ENCODE measurements around the gene ANO10.

ANO10 gene

GRCh38 chr3:43347774-43348173 lies 274.0 kb downstream of the ANO10 start:
- Histone ChIP-seq H3K27ac (ENCODE audit: low read depth, low read length) (no peak overlapping the region), H3K4me3 (ENCODE audit: low read depth in 1 of 2, low read length in 2 of 2) (no peak overlapping the region), H3K27me3 (ENCODE audit: control insufficient read depth in 1 of 2, insufficient read depth in 2 of 2, low read length in 2 of 2) (no peaks in the 10 kb centered on the region), H3K4me1 (ENCODE audit: insufficient read depth, low read length) (peaks cover 14% of the 10 kb centered on the region), H3K9me3 (ENCODE audit: low read length) (no peaks in the 10 kb centered on the region), H3K36me3 (ENCODE audit: insufficient read depth, low read length) (peaks cover 53% of the 10 kb centered on the region), H3K9ac (ENCODE audit: low read length) (no peak overlapping the region)

- H3K36me3 ChIP-seq (ENCODE audit: insufficient read depth, low read length), result peaks cover 58% of the 10 kb centered on the region
- peaks cover 14% of the 10 kb centered on the region for H3K4me1 ChIP-seq (ENCODE audit: insufficient read depth, low read length)
- no peaks in the 10 kb centered on the region for H3K27me3 ChIP-seq (ENCODE audit: control insufficient read depth in 1 of 2, insufficient read depth in 2 of 2, low read length in 2 of 2)
- no peak overlapping the region for H3K27ac ChIP-seq (ENCODE audit: low read depth, low read length)
- no peaks in the 10 kb centered on the region for H3K9me3 ChIP-seq (ENCODE audit: low read length)
- no peak overlapping the region for H3K9ac ChIP-seq (ENCODE audit: low read length)
- H3K4me3 ChIP-seq (ENCODE audit: low read depth in 1 of 2, low read length in 2 of 2), result no peak overlapping the region
Measured at GRCh38 chr3:43346978-43347749, 274.6 kb downstream of the ANO10 start.

- Histone ChIP-seq H3K27ac (ENCODE audit: low read depth, low read length) (no peak overlapping the region), H3K4me1 (ENCODE audit: insufficient read depth, low read length) (peaks cover 14% of the 10 kb centered on the region), H3K4me3 (ENCODE audit: low read depth in 1 of 2, low read length in 2 of 2) (no peak overlapping the region), H3K9me3 (ENCODE audit: low read length) (no peaks in the 10 kb centered on the region), H3K36me3 (ENCODE audit: insufficient read depth, low read length) (peaks cover 60% of the 10 kb centered on the region), H3K27me3 (ENCODE audit: control insufficient read depth in 1 of 2, insufficient read depth in 2 of 2, low read length in 2 of 2) (no peaks in the 10 kb centered on the region), H3K9ac (ENCODE audit: low read length) (no peak overlapping the region)
Measured at GRCh38 chr3:43345877-43346276, 275.9 kb downstream of the ANO10 start.

- Histone ChIP-seq H3K4me1 (ENCODE audit: insufficient read depth, low read length) (peaks cover 14% of the 10 kb centered on the region), H3K9me3 (ENCODE audit: low read length) (no peaks in the 10 kb centered on the region), H3K4me3 (ENCODE audit: low read depth in 1 of 2, low read length in 2 of 2) (no peak overlapping the region), H3K9ac (ENCODE audit: low read length) (no peak overlapping the region), H3K27ac (ENCODE audit: low read depth, low read length) (no peak overlapping the region), H3K36me3 (ENCODE audit: insufficient read depth, low read length) (peaks cover 63% of the 10 kb centered on the region), H3K27me3 (ENCODE audit: control insufficient read depth in 1 of 2, insufficient read depth in 2 of 2, low read length in 2 of 2) (no peaks in the 10 kb centered on the region)
Measured at GRCh38 chr3:43345246-43345645, 276.6 kb downstream of the ANO10 start.

GRCh38 chr3:43344520-43344919 lies 277.3 kb downstream of the ANO10 start:
- H3K27me3 ChIP-seq (ENCODE audit: control insufficient read depth in 1 of 2, insufficient read depth in 2 of 2, low read length in 2 of 2), result no peaks in the 10 kb centered on the region
- H3K9me3 ChIP-seq (ENCODE audit: low read length), result no peaks in the 10 kb centered on the region
- no peak overlapping the region for H3K4me3 ChIP-seq (ENCODE audit: low read depth in 1 of 2, low read length in 2 of 2)
- H3K36me3 ChIP-seq (ENCODE audit: insufficient read depth, low read length), result peaks cover 63% of the 10 kb centered on the region
- H3K27ac ChIP-seq (ENCODE audit: low read depth, low read length), result no peak overlapping the region
- peaks cover 14% of the 10 kb centered on the region for H3K4me1 ChIP-seq (ENCODE audit: insufficient read depth, low read length)
- H3K9ac ChIP-seq (ENCODE audit: low read length), result no peak overlapping the region

- Histone ChIP-seq H3K36me3 (ENCODE audit: insufficient read depth, low read length) (peaks cover 56% of the 10 kb centered on the region), H3K4me1 (ENCODE audit: insufficient read depth, low read length) (peaks cover 14% of the 10 kb centered on the region), H3K27ac (ENCODE audit: low read depth, low read length) (no peak overlapping the region)
Measured at GRCh38 chr3:43343815-43344214, 278.0 kb downstream of the ANO10 start.

GRCh38 chr3:43343185-43343584 lies 278.6 kb downstream of the ANO10 start:
- H3K4me3 ChIP-seq (ENCODE audit: low read depth in 1 of 2, low read length in 2 of 2), result no peak overlapping the region
- no peak overlapping the region for H3K9ac ChIP-seq (ENCODE audit: low read length)
- H3K9me3 ChIP-seq (ENCODE audit: low read length), result no peaks in the 10 kb centered on the region
- peaks cover 50% of the 10 kb centered on the region for H3K36me3 ChIP-seq (ENCODE audit: insufficient read depth, low read length)
- H3K27ac ChIP-seq (ENCODE audit: low read depth, low read length), result no peak overlapping the region
- peaks cover 14% of the 10 kb centered on the region for H3K4me1 ChIP-seq (ENCODE audit: insufficient read depth, low read length)
- H3K27me3 ChIP-seq (ENCODE audit: control insufficient read depth in 1 of 2, insufficient read depth in 2 of 2, low read length in 2 of 2), result no peaks in the 10 kb centered on the region

More at GRCh38 chr3:43343815-43344214, 278.0 kb downstream of the ANO10 start:
- H3K9ac ChIP-seq (ENCODE audit: low read length), result no peak overlapping the region
- no peaks in the 10 kb centered on the region for H3K9me3 ChIP-seq (ENCODE audit: low read length)
- H3K4me3 ChIP-seq (ENCODE audit: low read depth in 1 of 2, low read length in 2 of 2), result no peak overlapping the region
- no peaks in the 10 kb centered on the region for H3K27me3 ChIP-seq (ENCODE audit: control insufficient read depth in 1 of 2, insufficient read depth in 2 of 2, low read length in 2 of 2)

GRCh38 chr3:43341788-43342187 lies 280.0 kb downstream of the ANO10 start:
- Histone ChIP-seq H3K4me3 (ENCODE audit: low read depth in 1 of 2, low read length in 2 of 2) (no peak overlapping the region), H3K27me3 (ENCODE audit: control insufficient read depth in 1 of 2, insufficient read depth in 2 of 2, low read length in 2 of 2) (no peaks in the 10 kb centered on the region), H3K4me1 (ENCODE audit: insufficient read depth, low read length) (peaks cover 14% of the 10 kb centered on the region), H3K9me3 (ENCODE audit: low read length) (no peaks in the 10 kb centered on the region), H3K27ac (ENCODE audit: low read depth, low read length) (no peak overlapping the region), H3K36me3 (ENCODE audit: insufficient read depth, low read length) (peaks cover 41% of the 10 kb centered on the region), H3K9ac (ENCODE audit: low read length) (no peak overlapping the region)

- no peak overlapping the region for H3K4me3 ChIP-seq (ENCODE audit: low read depth in 1 of 2, low read length in 2 of 2)
- no peak overlapping the region for H3K9ac ChIP-seq (ENCODE audit: low read length)
- H3K27ac ChIP-seq (ENCODE audit: low read depth, low read length), result no peak overlapping the region
- H3K4me1 ChIP-seq (ENCODE audit: insufficient read depth, low read length), result peaks cover 14% of the 10 kb centered on the region
- no peaks in the 10 kb centered on the region for H3K9me3 ChIP-seq (ENCODE audit: low read length)
- no peaks in the 10 kb centered on the region for H3K27me3 ChIP-seq (ENCODE audit: control insufficient read depth in 1 of 2, insufficient read depth in 2 of 2, low read length in 2 of 2)
- H3K36me3 ChIP-seq (ENCODE audit: insufficient read depth, low read length), result peaks cover 35% of the 10 kb centered on the region
Measured at GRCh38 chr3:43340403-43340802, 281.4 kb downstream of the ANO10 start.

- no peak overlapping the region for H3K4me3 ChIP-seq (ENCODE audit: low read depth in 1 of 2, low read length in 2 of 2)
- no peaks in the 10 kb centered on the region for H3K27me3 ChIP-seq (ENCODE audit: control insufficient read depth in 1 of 2, insufficient read depth in 2 of 2, low read length in 2 of 2)
- H3K9me3 ChIP-seq (ENCODE audit: low read length), result no peaks in the 10 kb centered on the region
- H3K4me1 ChIP-seq (ENCODE audit: insufficient read depth, low read length), result no peaks in the 10 kb centered on the region
- no peak overlapping the region for H3K9ac ChIP-seq (ENCODE audit: low read length)
- H3K36me3 ChIP-seq (ENCODE audit: insufficient read depth, low read length), result peaks cover 27% of the 10 kb centered on the region
- H3K27ac ChIP-seq (ENCODE audit: low read depth, low read length), result no peak overlapping the region
Measured at GRCh38 chr3:43338295-43338694, 283.5 kb downstream of the ANO10 start.

- Histone ChIP-seq H3K27ac (ENCODE audit: low read depth, low read length) (no peak overlapping the region), H3K4me3 (ENCODE audit: low read depth in 1 of 2, low read length in 2 of 2) (no peak overlapping the region), H3K27me3 (ENCODE audit: control insufficient read depth in 1 of 2, insufficient read depth in 2 of 2, low read length in 2 of 2) (no peaks in the 10 kb centered on the region), H3K9ac (ENCODE audit: low read length) (no peak overlapping the region), H3K36me3 (ENCODE audit: insufficient read depth, low read length) (peaks cover 16% of the 10 kb centered on the region), H3K9me3 (ENCODE audit: low read length) (no peaks in the 10 kb centered on the region), H3K4me1 (ENCODE audit: insufficient read depth, low read length) (peaks cover 7% of the 10 kb centered on the region)
Measured at GRCh38 chr3:43335799-43336198, 286.0 kb downstream of the ANO10 start.

- Histone ChIP-seq H3K27ac (ENCODE audit: low read depth, low read length) (no peak overlapping the region), H3K27me3 (ENCODE audit: control insufficient read depth in 1 of 2, insufficient read depth in 2 of 2, low read length in 2 of 2) (no peaks in the 10 kb centered on the region), H3K36me3 (ENCODE audit: insufficient read depth, low read length) (peaks cover 7% of the 10 kb centered on the region), H3K4me3 (ENCODE audit: low read depth in 1 of 2, low read length in 2 of 2) (no peak overlapping the region), H3K9me3 (ENCODE audit: low read length) (no peaks in the 10 kb centered on the region), H3K9ac (ENCODE audit: low read length) (no peak overlapping the region), H3K4me1 (ENCODE audit: insufficient read depth, low read length) (peaks cover 10% of the 10 kb centered on the region)
Measured at GRCh38 chr3:43334976-43335375, 286.8 kb downstream of the ANO10 start.
